GM12873 (cell line): ENCODE measurements around the gene CYP24A1.

ENCODE experiments used
- TF ChIP-seq, protein P1 (sequence below): IDR thresholded peaks from 2 replicates; pipeline ENCODE4 v1.5.1; 2012; ENCODE audit warnings: low read depth, mild to moderate bottlenecking, moderate library complexity, low read length, control low read depth; ENCODE audit not compliant: insufficient read depth; ENCODE audit errors: missing control alignments

Gene CYP24A1

GRCh38 chr20:54218470-54218869, 44.7 kb upstream of the CYP24A1 start:
- TF ChIP-seq, protein P1, sequence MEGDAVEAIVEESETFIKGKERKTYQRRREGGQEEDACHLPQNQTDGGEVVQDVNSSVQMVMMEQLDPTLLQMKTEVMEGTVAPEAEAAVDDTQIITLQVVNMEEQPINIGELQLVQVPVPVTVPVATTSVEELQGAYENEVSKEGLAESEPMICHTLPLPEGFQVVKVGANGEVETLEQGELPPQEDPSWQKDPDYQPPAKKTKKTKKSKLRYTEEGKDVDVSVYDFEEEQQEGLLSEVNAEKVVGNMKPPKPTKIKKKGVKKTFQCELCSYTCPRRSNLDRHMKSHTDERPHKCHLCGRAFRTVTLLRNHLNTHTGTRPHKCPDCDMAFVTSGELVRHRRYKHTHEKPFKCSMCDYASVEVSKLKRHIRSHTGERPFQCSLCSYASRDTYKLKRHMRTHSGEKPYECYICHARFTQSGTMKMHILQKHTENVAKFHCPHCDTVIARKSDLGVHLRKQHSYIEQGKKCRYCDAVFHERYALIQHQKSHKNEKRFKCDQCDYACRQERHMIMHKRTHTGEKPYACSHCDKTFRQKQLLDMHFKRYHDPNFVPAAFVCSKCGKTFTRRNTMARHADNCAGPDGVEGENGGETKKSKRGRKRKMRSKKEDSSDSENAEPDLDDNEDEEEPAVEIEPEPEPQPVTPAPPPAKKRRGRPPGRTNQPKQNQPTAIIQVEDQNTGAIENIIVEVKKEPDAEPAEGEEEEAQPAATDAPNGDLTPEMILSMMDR = no peak

- TF ChIP-seq, protein P1 = no peak
Measured at GRCh38 chr20:54217762-54218161, 44.0 kb upstream of the CYP24A1 start.

DNA sequence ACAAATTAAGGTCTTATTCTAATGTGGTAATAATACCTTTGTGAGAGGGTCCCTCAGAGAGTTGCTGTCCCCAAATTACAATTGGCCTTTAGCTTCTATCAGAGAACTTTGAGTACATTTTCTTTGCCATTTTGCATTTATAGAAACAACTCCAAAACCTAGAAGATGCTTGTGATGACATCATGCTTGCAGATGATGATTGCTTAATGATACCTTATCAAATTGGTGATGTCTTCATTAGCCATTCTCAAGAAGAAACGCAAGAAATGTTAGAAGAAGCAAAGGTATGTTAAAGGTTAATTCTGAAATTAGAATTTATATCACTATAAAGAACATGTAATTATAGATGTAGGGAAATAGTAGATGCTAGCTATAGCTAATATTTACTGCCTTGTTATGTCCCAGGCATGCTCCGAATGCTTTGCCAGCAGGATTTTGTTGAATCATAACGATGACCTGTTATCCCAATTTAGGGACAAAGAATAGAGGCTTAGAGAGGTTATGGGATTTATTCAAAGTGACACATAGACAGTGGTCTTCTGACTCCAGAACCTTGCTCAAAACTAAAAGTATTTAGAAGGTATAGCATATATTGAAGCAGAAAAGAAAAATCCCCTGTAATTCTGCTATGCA, 41.5 kb upstream of the CYP24A1 start:
- TF ChIP-seq, protein P1 = no peak

GRCh38 chr20:54214566-54214965, 40.8 kb upstream of the CYP24A1 start:
- TF ChIP-seq, protein P1 = no peak

DNA sequence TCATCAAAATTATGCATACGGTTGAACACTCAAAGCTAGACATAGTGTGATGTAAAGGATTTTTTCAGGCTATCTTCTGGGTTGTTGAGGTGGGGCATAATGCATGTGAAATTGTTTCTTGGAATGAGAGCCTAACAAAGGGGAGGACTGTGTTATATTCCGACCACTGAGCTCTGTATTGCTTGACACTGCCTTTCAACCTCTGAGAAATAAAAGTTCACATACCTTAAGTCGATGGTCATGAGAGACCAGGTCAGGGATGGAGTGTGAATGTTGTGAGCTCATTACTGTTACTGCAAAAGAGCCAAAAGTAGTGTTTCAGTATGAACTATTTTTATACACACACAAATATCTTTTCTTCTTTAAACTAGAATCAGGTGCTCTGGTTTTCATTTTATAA, 39.1 kb upstream of the CYP24A1 start:
- TF ChIP-seq, protein P1 = no peak

DNA sequence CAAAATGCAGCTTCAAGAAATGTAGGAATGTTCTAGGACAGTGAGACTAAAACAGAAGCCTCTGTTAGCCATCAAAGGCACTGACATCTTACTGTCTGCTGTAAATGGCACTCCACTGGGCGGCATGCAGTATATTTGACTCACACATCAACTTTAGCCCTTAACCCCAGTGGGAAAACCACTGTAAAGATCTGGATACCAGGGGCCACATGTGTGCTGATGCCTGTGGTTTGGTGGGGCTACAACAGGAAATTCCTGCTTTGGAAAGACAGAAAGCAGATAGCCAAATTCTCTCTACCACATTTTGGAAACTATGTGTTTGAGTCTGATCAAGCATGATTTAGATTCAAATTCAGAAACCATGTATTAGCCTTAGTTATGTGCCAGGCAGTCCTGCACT, 38.4 kb upstream of the CYP24A1 start:
- TF ChIP-seq, protein P1 = no peak

DNA sequence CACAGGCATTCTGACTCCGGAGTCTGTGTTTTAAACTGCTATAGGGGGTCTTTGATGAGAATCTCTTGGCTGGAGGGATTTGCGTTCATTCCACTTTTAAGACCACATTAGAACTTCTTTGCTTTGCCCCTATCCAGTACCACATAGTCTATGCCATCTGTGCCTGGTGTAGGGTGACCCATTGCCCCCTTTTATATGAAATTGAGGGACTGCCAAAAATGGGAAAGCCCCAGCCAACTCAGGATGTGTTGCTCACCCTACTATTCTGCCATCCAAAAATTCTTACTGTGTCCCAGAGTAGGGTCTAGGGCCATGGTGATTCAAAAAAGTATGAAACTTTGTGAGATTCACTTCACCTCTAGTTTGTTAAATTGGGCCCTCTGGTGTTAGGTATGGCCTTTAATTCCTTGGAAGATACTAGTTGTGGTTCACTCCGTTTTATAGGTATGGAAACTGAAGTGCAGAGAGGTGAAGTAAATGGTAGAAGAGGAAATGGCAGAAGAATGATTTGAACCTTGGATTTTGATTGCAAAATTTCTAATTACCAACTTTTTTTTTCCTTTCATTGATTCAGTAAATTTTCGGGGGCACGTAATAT, 35.5 kb upstream of the CYP24A1 start:
- TF ChIP-seq, protein P1 = no peak
